MCF 10A (cell line): ENCODE results near the gene IL1RL2. TPM values are rescaled to one million over a fixed set of nuclear protein-coding genes. Genes with fewer than 3 reads are reported as not detected.

Experiments used
- BruUV-seq: library from RNA; stranded (reverse); fragments of 400-500 nt; replicated peaks from 2 replicates; lab custom pipeline; 2021; lab: Mats Ljungman, UMichigan
- CTCF ChIA-PET: fragments of 300-600 bp; sonication (Branson Sonifier 250); formaldehyde crosslinking; extraction: SDS; loops from one replicate; lab custom pipeline; 2021; ENCODE audit warnings: antibody characterized with exemption, inconsistent platforms; lab: Yijun Ruan, JAX
- POLR2A ChIA-PET: fragments of 300-600, 350-650 bp; sonication (Branson Sonifier 250); formaldehyde crosslinking; extraction: SDS; loops from one replicate; lab custom pipeline; 2020; ENCODE audit warnings: antibody characterized with exemption, inconsistent platforms; lab: Yijun Ruan, JAX
- DNase-seq: peaks from one replicate; pipeline ENCODE4 v3.0.0-alpha.2; 2018; ENCODE audit not compliant: unreplicated experiment
- H3K27ac Mint-ChIP-seq: one replicate; pipeline ENCODE4 v1.8.0; 2022; ENCODE audit warnings: mild to moderate bottlenecking, low read depth, mixed read lengths; ENCODE audit not compliant: unreplicated experiment
- H3K27me3 Mint-ChIP-seq: one replicate; pipeline ENCODE4 v1.8.0; 2022; ENCODE audit warnings: mixed read lengths; ENCODE audit not compliant: insufficient read depth, unreplicated experiment
- H3K36me3 Mint-ChIP-seq: one replicate; pipeline ENCODE4 v1.8.0; 2022; ENCODE audit warnings: mild to moderate bottlenecking, moderate library complexity, mixed read lengths; ENCODE audit not compliant: insufficient read depth, unreplicated experiment
- H3K4me1 Mint-ChIP-seq: one replicate; pipeline ENCODE4 v1.8.0; 2022; ENCODE audit warnings: mixed read lengths; ENCODE audit not compliant: insufficient read depth, unreplicated experiment
- H3K4me3 Mint-ChIP-seq: one replicate; pipeline ENCODE4 v1.8.0; 2022; ENCODE audit warnings: mild to moderate bottlenecking, moderate library complexity, mixed read lengths; ENCODE audit not compliant: unreplicated experiment
- H3K9me3 Mint-ChIP-seq: one replicate; pipeline ENCODE4 v1.8.0; 2022; ENCODE audit warnings: mixed read lengths; ENCODE audit not compliant: unreplicated experiment
- CTCF ChIP-seq: fragments of 200-600 bp; IDR thresholded peaks from one replicate; pipeline ENCODE4 v1.8.0; 2022; ENCODE audit warnings: antibody characterized with exemption, mild to moderate bottlenecking; ENCODE audit not compliant: unreplicated experiment
- intact Hi-C: fragments of 100-400 bp; cut with micrococcal nuclease; formaldehyde crosslinking; loops from 2 replicates; pipeline ENCODE4 v1.14.1; 2022
- total RNA-seq: library from RNA; stranded (reverse); gene quantifications from 2 replicates; pipeline ENCODE4 v1.2.3, GENCODE V29; 2022

The IL1RL2 gene
- total RNA-seq, 1 experiment from 2014 or later: not detected

GRCh38 chr2:102181376-102181775, 5.4 kb upstream of the IL1RL2 start:
- intact Hi-C loops: no loop called here
- ChIA-PET CTCF (interaction anchor here (0.7 to 5.3 kb wide), 2 partner anchors 16 to 59 kb away, joined by 3 to 29 read pairs; no protein-coding TSS in a partner anchor), POLR2A (no interaction called here)
- Mint-ChIP-seq H3K4me1 (no peaks in the 10 kb centered on the region), H3K4me3 (no peak overlapping the region), H3K27me3 (no peaks in the 10 kb centered on the region), H3K36me3 (peaks cover 14% of the 10 kb centered on the region), H3K27ac (no peak overlapping the region), H3K9me3 (no peaks in the 10 kb centered on the region)
- TF ChIP-seq CTCF: no peak
- no TSS peak for BruUV-seq
- no peak for DNase-seq

- Mint-ChIP-seq H3K4me3 (no peak overlapping the region), H3K27ac (no peak overlapping the region), H3K9me3 (no peaks in the 10 kb centered on the region), H3K36me3 (peaks cover 7% of the 10 kb centered on the region), H3K27me3 (no peaks in the 10 kb centered on the region), H3K4me1 (no peaks in the 10 kb centered on the region)
- intact Hi-C loops: no loop called here
- BruUV-seq: no TSS peak
- POLR2A ChIA-PET: no interaction called here
- no peak for DNase-seq
- no peak for TF ChIP-seq CTCF
- CTCF ChIA-PET: interaction anchor here (5.3 kb wide), 1 partner anchor 59 kb away, joined by 29 read pairs; no protein-coding TSS in a partner anchor
These were observed 4.7 kb upstream of the IL1RL2 start for GRCh38 chr2:102181919-102182635.

GRCh38 chr2:102184018-102184417, 2.8 kb upstream of the IL1RL2 start:
- no peak overlapping the region for H3K4me3 Mint-ChIP-seq
- no peaks in the 10 kb centered on the region for H3K27me3 Mint-ChIP-seq
- BruUV-seq: no TSS peak
- ChIA-PET CTCF (interaction anchor here (2.2 to 5.3 kb wide), 2 partner anchors 51 to 57 kb away, joined by 6 to 29 read pairs; no protein-coding TSS in a partner anchor), POLR2A (interaction anchor here (0.5 kb wide), 1 partner anchor 192 kb away, joined by 3 read pairs; no protein-coding TSS in a partner anchor)
- intact Hi-C loops: no loop called here
- no peak for TF ChIP-seq CTCF
- H3K9me3 Mint-ChIP-seq: no peaks in the 10 kb centered on the region
- no peaks in the 10 kb centered on the region for H3K4me1 Mint-ChIP-seq
- H3K27ac Mint-ChIP-seq: no peak overlapping the region
- no peaks in the 10 kb centered on the region for H3K36me3 Mint-ChIP-seq
- DNase-seq: no peak

GRCh38 chr2:102184568-102184967, 2.3 kb upstream of the IL1RL2 start:
- no peak for TF ChIP-seq CTCF
- Mint-ChIP-seq H3K4me3 (no peak overlapping the region), H3K27ac (no peak overlapping the region), H3K36me3 (no peaks in the 10 kb centered on the region), H3K9me3 (no peaks in the 10 kb centered on the region), H3K27me3 (no peaks in the 10 kb centered on the region), H3K4me1 (no peaks in the 10 kb centered on the region)
- CTCF ChIA-PET: interaction anchor here (0.7 to 5.3 kb wide), 5 partner anchors 19 to 56 kb away, joined by 3 to 29 read pairs (median 6); no protein-coding TSS in a partner anchor
- intact Hi-C loops: no loop called here
- POLR2A ChIA-PET: interaction anchor here (0.7 kb wide), 1 partner anchor 57 kb away, joined by 3 read pairs; no protein-coding TSS in a partner anchor
- BruUV-seq: no TSS peak
- DNase-seq: no peak
